B cell (primary cell): ENCODE measurements around the gene MFSD6. TPM values are rescaled to one million over a fixed set of nuclear protein-coding genes. Genes with fewer than 3 reads are reported as not detected.

ENCODE experiments used
- ATAC-seq: fragments of 200-7000 bp; cut with Tn5 transposase; one replicate; pipeline ENCODE4 v1.10.0; 2021; ENCODE audit warnings: low read depth, mild to moderate bottlenecking, moderate number of reproducible peaks, moderate library complexity
- CTCF ChIA-PET: fragments of 350-600 bp; sonication (Branson Sonifier 250); formaldehyde crosslinking; loops from one replicate; lab custom pipeline; 2021; ENCODE audit warnings: antibody characterized with exemption, inconsistent platforms; lab: Charles Lee
- POLR2A ChIA-PET: fragments of 350-600 bp; sonication (Branson Sonifier 250); formaldehyde crosslinking; loops from one replicate; lab custom pipeline; 2021; ENCODE audit warnings: antibody characterized with exemption; lab: Charles Lee
- DNase-seq: peaks from one replicate; pipeline ENCODE4 v3.0.0; 2013
- H2AFZ ChIP-seq: 2 replicates; pipeline ENCODE4 v1.6.1; 2012; ENCODE audit warnings: mild to moderate bottlenecking, low read depth, low read length; ENCODE audit not compliant: insufficient read depth, poor library complexity, severe bottlenecking
- H3K27ac ChIP-seq, 2 donors: 1 replicate in 1 of 2; 2 replicates in 1 of 2; pipeline ENCODE4 v1.5.1; 2012 to 2013; ENCODE audit warnings: low read length in 2 of 2, mild to moderate bottlenecking in 2 of 2, moderate library complexity in 1 of 2
- H3K27me3 ChIP-seq, 4 experiments: fragments of 200-600 bp in 1 of 4; sonication (generic) in 1 of 4; replicated peaks in 1 of 4; 1 replicate in 2 of 4; 2 replicates in 2 of 4; pipeline versions ENCODE4 v1.6.1 to v1.7.0; 2013 to 2016; ENCODE audit warnings: low read length in 3 of 4, mild to moderate bottlenecking in 2 of 4, mixed read lengths in 1 of 4, moderate library complexity in 1 of 4; ENCODE audit not compliant: insufficient read depth in 4 of 4, control insufficient read depth in 3 of 4; ENCODE audit errors: control extremely low read depth in 1 of 4
- H3K36me3 ChIP-seq, 2 experiments: replicated peaks in 1 of 2; 1 replicate in 1 of 2; 2 replicates in 1 of 2; pipeline versions ENCODE4 v1.6.1 to v1.7.1; 2013; ENCODE audit warnings: low read length in 1 of 2; ENCODE audit not compliant: insufficient read depth in 2 of 2, control insufficient read depth in 1 of 2; ENCODE audit errors: control extremely low read depth in 1 of 2, extremely low read depth in 1 of 2
- H3K4me1 ChIP-seq, 2 donors: fragments of 200-600 bp in 1 of 2; sonication (generic) in 1 of 2; 1 replicate in 1 of 2; 2 replicates in 1 of 2; pipeline versions ENCODE4 v1.5.1 to v1.6.1; 2013 to 2017; ENCODE audit warnings: low read length in 2 of 2; ENCODE audit not compliant: control insufficient read depth in 2 of 2, insufficient read depth in 2 of 2
- H3K4me2 ChIP-seq: replicated peaks from 2 replicates; pipeline ENCODE3; 2012; ENCODE audit warnings: mild to moderate bottlenecking, low read depth, low read length; ENCODE audit not compliant: poor library complexity, severe bottlenecking
- H3K4me3 ChIP-seq, 5 experiments: fragments of 200-600 bp in 1 of 5; sonication (generic) in 1 of 5; 1 replicate in 3 of 5; 2 replicates in 2 of 5; pipeline versions ENCODE4 v1.5.1 to v1.7.0; 2011 to 2016; ENCODE audit warnings: low read length in 4 of 5, mild to moderate bottlenecking in 4 of 5, low read depth in 2 of 5, control low read depth in 1 of 5, moderate library complexity in 1 of 5; ENCODE audit not compliant: insufficient read depth in 1 of 5; ENCODE audit errors: control extremely low read depth in 1 of 5, extremely low read depth in 1 of 5
- H3K79me2 ChIP-seq: fragments of 200-600 bp; sonication (generic); one replicate; pipeline ENCODE4 v1.6.0; 2016; ENCODE audit warnings: low read length; ENCODE audit not compliant: control insufficient read depth, insufficient read depth
- H3K9ac ChIP-seq: fragments of 200-600 bp; sonication (generic); 2 replicates; pipeline ENCODE4 v1.6.1; 2017; ENCODE audit warnings: mild to moderate bottlenecking, low read length, moderate library complexity
- H3K9me3 ChIP-seq, 3 donors: one replicate each; pipeline versions ENCODE4 v1.6.1 to v1.7.1; 2013; ENCODE audit warnings: low read length in 2 of 3; ENCODE audit not compliant: control insufficient read depth in 2 of 3, insufficient read depth in 1 of 3; ENCODE audit errors: control extremely low read depth in 1 of 3
- H4K20me1 ChIP-seq: 2 replicates; pipeline ENCODE4 v1.6.0; 2012; ENCODE audit warnings: mild to moderate bottlenecking, low read length; ENCODE audit not compliant: insufficient read depth, control insufficient read depth, poor library complexity, severe bottlenecking
- H3K27ac Mint-ChIP-seq: one replicate; pipeline ENCODE4 v1.8.0; 2021; ENCODE audit warnings: mixed read lengths
- H3K27me3 Mint-ChIP-seq: one replicate; pipeline ENCODE4 v1.8.0; 2021; ENCODE audit warnings: mixed read lengths
- H3K4me1 Mint-ChIP-seq: one replicate; pipeline ENCODE4 v1.8.0; 2021; ENCODE audit warnings: mixed read lengths
- H3K4me3 Mint-ChIP-seq: one replicate; pipeline ENCODE4 v1.8.0; 2021; ENCODE audit warnings: mixed read lengths
- H3K9me3 Mint-ChIP-seq: one replicate; pipeline ENCODE4 v1.8.0; 2022; ENCODE audit warnings: mixed read lengths; ENCODE audit not compliant: insufficient read depth
- EZH2 ChIP-seq: IDR thresholded peaks from 2 replicates; pipeline ENCODE4 v1.6.1; 2012; ENCODE audit warnings: borderline replicate concordance, low read depth, mild to moderate bottlenecking, moderate library complexity, low read length; ENCODE audit not compliant: insufficient read depth, poor library complexity, severe bottlenecking
- WGBS: methylation state at CpG from one replicate; pipeline ENCODE4 v1.1.5; 2013; ENCODE audit warnings: missing lambda C conversion rate; ENCODE audit not compliant: insufficient coverage; 5-methylcytosine and 5-hydroxymethylcytosine counted together
- intact Hi-C: fragments of 100-400 bp; cut with micrococcal nuclease; formaldehyde crosslinking; loops from one replicate; pipeline ENCODE4 v1.10.0; 2022
- polyA plus RNA-seq: library from polyadenylated mRNA; depleted of rRNA; stranded (reverse); fragments of >200 nt; gene quantifications from 2 replicates; pipeline ENCODE4 v1.2.3, GENCODE V29; 2012
- total RNA-seq, 2 donors: library from RNA; stranded (reverse); fragments of 120-200 nt in 1 of 2; gene quantifications; 1 replicate in 1 of 2; 2 replicates in 1 of 2; pipeline versions ENCODE4 v1.2.3 to v1.2.4, GENCODE V29; 2013 to 2022
- TF ChIP-seq, protein P1 (sequence below): fragments of 200-600 bp; IDR thresholded peaks from one replicate; pipeline ENCODE4 v1.8.0; 2022; ENCODE audit warnings: antibody characterized with exemption, mild to moderate bottlenecking

MFSD6 gene
- total and polyA plus RNA-seq, 2 donors (not counting 1 experiment from before 2014, with no cell fraction given) = 13.5 to 33.8 TPM

DNA sequence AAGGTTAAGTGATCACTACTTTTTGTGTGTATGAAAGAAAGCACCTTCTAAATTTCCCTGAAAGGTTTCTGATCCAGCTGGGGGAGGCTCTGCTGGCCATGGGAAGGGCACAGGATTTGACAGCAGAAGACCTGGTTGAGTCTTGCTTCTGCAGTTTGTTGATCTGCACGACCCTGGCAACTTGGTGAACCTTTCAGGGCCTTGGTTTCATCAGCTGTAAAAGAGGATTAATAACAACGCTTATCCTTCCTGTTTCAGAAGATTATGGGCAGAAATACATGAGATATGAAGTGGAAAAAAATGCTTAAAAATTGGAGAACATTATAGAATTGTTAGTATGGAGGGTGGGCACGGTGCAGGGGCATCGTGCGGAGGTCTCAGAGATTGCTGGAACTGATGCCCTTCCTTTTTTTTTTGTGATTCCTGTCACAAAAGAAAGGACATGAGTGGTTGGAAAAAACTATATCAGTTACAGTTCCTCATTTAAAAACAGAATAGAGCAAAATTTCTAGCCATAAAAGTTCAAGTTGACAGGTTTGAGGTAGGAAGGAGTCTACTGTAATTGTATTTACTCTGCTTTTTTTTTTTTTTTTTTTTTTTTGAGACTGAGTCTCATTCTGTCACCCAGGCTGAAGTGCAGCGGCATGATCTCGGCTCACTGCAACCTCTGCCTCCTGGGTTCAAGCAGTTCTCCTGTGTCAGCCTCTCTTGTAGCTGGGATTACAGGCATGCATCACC is 47.4 kb downstream of the MFSD6 start:
- Histone ChIP-seq H3K4me3 (no peak overlapping the region), H3K9ac (no peak overlapping the region), H3K9me3 (no peaks in the 10 kb centered on the region), H3K36me3 (peaks cover 4 to 26% of the 10 kb centered on the region in 2 experiments), H3K27ac (no peak overlapping the region), H4K20me1 (peaks cover 29% of the 10 kb centered on the region), H3K4me1 (peaks cover 4 to 7% of the 10 kb centered on the region in 2 donors), H3K79me2 (peaks cover 52% of the 10 kb centered on the region), H3K27me3 (no peaks in the 10 kb centered on the region), H3K4me2 (no peak overlapping the region), H2AFZ (no peak overlapping the region)
- ATAC-seq (no peak), DNase-seq (no peak)
- ChIA-PET POLR2A (no interaction called here), CTCF (no interaction called here)
- Mint-ChIP-seq H3K27ac (peak overlapping the region; percentile 17), H3K4me3 (no peak overlapping the region), H3K4me1 (peaks cover 36% of the 10 kb centered on the region), H3K27me3 (no peaks in the 10 kb centered on the region), H3K9me3 (no peaks in the 10 kb centered on the region)
- 76% methylated on average over 5 of the region's 7 CpGs for WGBS
- intact Hi-C loops = no loop called here
- TF ChIP-seq EZH2 = no peak
- TF ChIP-seq, protein P1, sequence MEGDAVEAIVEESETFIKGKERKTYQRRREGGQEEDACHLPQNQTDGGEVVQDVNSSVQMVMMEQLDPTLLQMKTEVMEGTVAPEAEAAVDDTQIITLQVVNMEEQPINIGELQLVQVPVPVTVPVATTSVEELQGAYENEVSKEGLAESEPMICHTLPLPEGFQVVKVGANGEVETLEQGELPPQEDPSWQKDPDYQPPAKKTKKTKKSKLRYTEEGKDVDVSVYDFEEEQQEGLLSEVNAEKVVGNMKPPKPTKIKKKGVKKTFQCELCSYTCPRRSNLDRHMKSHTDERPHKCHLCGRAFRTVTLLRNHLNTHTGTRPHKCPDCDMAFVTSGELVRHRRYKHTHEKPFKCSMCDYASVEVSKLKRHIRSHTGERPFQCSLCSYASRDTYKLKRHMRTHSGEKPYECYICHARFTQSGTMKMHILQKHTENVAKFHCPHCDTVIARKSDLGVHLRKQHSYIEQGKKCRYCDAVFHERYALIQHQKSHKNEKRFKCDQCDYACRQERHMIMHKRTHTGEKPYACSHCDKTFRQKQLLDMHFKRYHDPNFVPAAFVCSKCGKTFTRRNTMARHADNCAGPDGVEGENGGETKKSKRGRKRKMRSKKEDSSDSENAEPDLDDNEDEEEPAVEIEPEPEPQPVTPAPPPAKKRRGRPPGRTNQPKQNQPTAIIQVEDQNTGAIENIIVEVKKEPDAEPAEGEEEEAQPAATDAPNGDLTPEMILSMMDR = no peak

GRCh38 chr2:190456833-190457232 is 48.7 kb downstream of the MFSD6 start:
- Mint-ChIP-seq H3K4me1 (peaks cover 35% of the 10 kb centered on the region), H3K27me3 (no peaks in the 10 kb centered on the region), H3K9me3 (no peaks in the 10 kb centered on the region), H3K27ac (no peak overlapping the region), H3K4me3 (no peak overlapping the region)
- peaks cover 4 to 7% of the 10 kb centered on the region in 2 donors for H3K4me1 ChIP-seq
- H3K36me3 ChIP-seq = peaks cover 2 to 26% of the 10 kb centered on the region in 2 experiments
- ATAC-seq = no peak
- no peak for DNase-seq
- H3K27ac ChIP-seq = no peak overlapping the region
- peaks cover 56% of the 10 kb centered on the region for H3K79me2 ChIP-seq
- no peak overlapping the region for H2AFZ ChIP-seq
- H4K20me1 ChIP-seq = peaks cover 29% of the 10 kb centered on the region
- H3K9ac ChIP-seq = no peak overlapping the region
- intact Hi-C loops = no loop called here
- H3K27me3 ChIP-seq = no peaks in the 10 kb centered on the region
- H3K4me2 ChIP-seq = no peak overlapping the region
- H3K9me3 ChIP-seq = no peaks in the 10 kb centered on the region
- TF ChIP-seq, protein P1 = no peak
- no peak for TF ChIP-seq EZH2
- ChIA-PET CTCF (interaction anchor here (0.6 to 0.9 kb wide), 2 partner anchors 38 to 190 kb away, joined by 3 to 4 read pairs; no protein-coding TSS in a partner anchor), POLR2A (no interaction called here)
- H3K4me3 ChIP-seq = no peak overlapping the region
- 100% methylated on average over 3 of the region's 7 CpGs for WGBS
